Measurements from ENCODE around the gene SAMD5. TPM values are rescaled to one million over a fixed set of nuclear protein-coding genes. Genes with fewer than 3 reads are reported as not detected.

SAMD5 gene
- polyA plus RNA-seq = not detected

DNA sequence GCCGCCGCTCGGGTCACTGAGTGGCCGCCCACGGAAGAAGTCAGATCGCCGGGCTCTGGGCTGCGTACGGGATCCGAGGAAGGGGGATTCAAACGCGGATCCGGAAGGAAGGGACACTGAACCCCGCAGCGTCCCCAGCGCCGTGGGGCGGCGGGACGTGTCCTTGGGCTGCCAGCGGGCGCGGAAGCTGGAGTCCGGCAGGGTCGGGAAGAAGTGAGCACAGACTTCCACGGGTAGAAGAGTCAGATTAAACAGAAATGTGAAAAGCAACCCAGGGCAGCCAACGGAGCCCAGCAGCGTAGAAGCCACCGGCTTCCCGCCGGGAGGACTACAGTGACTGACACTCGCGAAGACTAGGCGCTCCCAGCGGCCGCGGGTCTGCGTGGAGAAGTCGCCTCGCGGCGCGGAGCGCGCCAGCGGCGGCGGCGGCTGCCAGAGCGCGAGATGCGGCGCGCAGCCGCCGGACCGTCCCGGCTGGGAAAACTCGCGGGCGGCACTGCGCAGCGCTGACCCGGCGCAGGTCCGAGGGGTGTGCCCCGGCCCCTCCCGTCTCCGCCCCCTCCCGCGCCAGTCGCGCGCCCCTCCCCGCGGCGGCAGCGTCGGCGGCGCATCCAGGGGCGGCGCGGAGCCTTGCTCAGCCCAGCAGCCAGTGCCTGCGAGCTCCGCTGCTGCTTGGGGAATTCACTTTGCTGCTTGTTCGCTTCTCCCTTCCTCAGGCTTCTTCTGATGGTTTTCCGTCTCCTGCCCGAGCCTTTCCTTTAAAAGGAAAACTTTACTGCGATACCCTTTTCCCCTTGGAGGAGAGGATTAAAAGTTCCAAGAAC, at the start of gene SAMD5:
TSS of gene SAMD5 (plus strand) at position 649 of the 824 bp plus-strand sequence. CDS start 239 bp downstream, outside the sequence.
- H3K4me1 Mint-ChIP-seq = peaks cover 9 to 15% (median 14%) of the 10 kb centered on the region in 3 donors
- H3K27ac Mint-ChIP-seq = peak within 1 kb of the TSS in 2 of 3 donors; percentile 68 to 82
- peak within 1 kb of the TSS in 3 of 4 donors; percentile 75 to 94 (median 91) for H3K4me3 Mint-ChIP-seq
- peaks cover 1% of the 10 kb centered on the region for H3K36me3 Mint-ChIP-seq
- H3K27me3 Mint-ChIP-seq = peaks cover 48% of the 10 kb centered on the region
- H3K9me3 Mint-ChIP-seq = peaks cover 0 to 3% (median 0%) of the 10 kb centered on the region in 3 donors

DNA sequence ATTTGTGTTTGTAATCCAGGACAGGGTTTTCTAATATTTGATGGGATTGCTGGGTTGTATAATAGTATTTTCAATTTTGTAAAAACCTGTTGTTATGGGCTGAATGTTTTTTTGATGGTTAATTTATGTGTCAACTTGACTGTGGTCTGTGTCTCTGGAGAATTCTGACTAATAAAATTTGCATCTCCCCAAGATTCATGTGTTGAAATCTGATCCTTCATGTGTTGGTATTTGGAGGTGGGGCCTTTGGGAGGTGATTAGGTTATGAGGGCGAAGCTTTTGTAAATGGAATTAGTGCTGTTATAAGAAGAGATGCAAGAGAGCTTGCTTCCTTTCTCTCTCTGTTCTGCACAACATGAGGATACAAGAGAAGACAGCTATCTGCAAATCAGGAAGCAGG, 48.7 kb upstream of the SAMD5 start:
- Mint-ChIP-seq H3K4me3 (no peak overlapping the region), H3K9me3 (peaks cover 0 to 2% (median 1%) of the 10 kb centered on the region in 3 donors), H3K4me1 (peaks cover 0 to 6% (median 2%) of the 10 kb centered on the region in 3 donors), H3K27me3 (peaks cover 5% of the 10 kb centered on the region), H3K27ac (no peak overlapping the region), H3K36me3 (no peaks in the 10 kb centered on the region)

DNA sequence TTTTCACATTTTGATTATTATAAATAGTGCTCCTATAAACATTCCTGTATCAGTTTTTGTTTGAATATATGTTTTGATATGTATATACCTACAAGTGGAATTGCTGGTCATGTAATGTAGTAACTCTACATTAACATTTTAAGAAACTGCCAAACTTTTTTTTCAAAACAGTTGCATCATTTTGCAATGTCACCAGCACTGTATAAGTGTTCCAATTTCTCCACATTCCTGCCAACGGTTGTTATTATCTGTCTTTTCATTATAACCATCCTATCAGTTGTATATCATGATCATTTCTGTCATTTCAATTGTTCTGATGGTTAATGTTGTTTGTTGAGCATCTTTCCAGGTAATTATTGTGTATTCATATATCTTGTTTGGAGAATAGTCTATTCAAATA, 44.8 kb upstream of the SAMD5 start:
- Mint-ChIP-seq H3K27me3 (peaks cover 2% of the 10 kb centered on the region), H3K27ac (no peak overlapping the region), H3K4me3 (no peak overlapping the region), H3K4me1 (peaks cover 0 to 6% (median 2%) of the 10 kb centered on the region in 3 donors), H3K9me3 (peaks cover 1 to 5% (median 3%) of the 10 kb centered on the region in 3 donors), H3K36me3 (no peaks in the 10 kb centered on the region)

DNA sequence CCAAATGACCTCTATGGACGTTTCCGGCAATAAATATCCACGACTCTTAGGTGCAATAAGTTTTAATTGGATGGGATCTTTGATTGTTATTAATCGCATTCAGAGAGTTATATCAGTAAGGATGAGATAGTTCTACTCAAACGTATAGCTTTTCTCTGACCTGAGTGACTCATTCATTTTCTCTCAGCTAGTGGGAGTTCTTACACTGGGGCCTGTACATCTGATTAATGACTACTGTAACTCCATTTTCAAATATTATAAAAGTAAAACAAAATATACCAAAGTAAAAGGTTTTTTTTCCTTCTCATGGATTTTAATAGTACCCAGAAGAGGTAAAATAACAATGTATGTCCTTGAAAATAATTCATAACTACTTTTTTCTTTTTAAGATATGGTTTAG, 41.1 kb upstream of the SAMD5 start:
- H3K27me3 Mint-ChIP-seq = peaks cover 8% of the 10 kb centered on the region
- H3K36me3 Mint-ChIP-seq = no peaks in the 10 kb centered on the region
- peaks cover 0 to 5% (median 3%) of the 10 kb centered on the region in 3 donors for H3K9me3 Mint-ChIP-seq
- no peak overlapping the region for H3K4me3 Mint-ChIP-seq
- H3K27ac Mint-ChIP-seq = no peak overlapping the region
- H3K4me1 Mint-ChIP-seq = peaks cover 0 to 2% (median 0%) of the 10 kb centered on the region in 3 donors

DNA sequence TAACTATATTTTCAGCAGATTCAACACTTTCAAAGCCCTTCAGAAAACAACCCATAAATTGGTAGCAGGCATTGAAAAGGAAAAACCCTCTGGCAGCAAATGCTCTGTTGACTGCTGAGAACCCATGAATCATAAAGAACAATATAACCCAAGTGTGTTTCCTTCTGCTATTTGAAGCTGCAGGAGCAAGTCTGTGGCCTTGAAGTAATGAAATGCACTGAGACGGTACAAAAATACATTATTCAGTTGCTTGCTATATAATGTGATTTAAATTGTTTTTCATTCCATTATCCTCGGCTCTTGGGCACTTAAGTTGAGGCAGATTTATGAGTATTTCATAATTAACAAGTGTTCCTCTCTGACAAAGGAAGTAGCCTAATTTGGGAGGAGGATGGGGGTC, 40.6 kb upstream of the SAMD5 start:
- H3K4me1 Mint-ChIP-seq = peaks cover 0 to under 1% (median 0%) of the 10 kb centered on the region in 3 donors
- H3K27ac Mint-ChIP-seq = no peak overlapping the region
- H3K9me3 Mint-ChIP-seq = peaks cover 0 to 5% (median 3%) of the 10 kb centered on the region in 3 donors
- no peaks in the 10 kb centered on the region for H3K36me3 Mint-ChIP-seq
- H3K4me3 Mint-ChIP-seq = no peak overlapping the region
- peaks cover 10% of the 10 kb centered on the region for H3K27me3 Mint-ChIP-seq

DNA sequence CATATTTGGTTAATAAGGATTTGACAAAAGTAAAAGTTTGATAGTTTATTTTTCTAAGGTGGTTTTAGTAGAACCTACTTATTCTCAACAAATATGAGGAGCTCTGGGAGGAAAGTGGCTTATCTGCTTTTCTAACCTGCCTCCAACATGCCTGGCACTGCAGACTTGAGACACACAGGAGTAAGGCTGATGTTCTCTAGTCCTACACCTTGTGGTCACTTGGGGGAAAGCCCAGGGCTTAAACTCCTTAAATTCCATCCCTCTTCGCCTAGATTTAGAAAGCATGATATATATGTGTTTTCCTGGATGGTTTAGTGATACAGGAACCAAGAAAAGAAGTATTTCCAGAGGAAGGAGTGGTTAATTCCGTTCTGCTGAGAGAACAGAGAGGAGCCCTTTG, 39.9 kb upstream of the SAMD5 start:
- no peak overlapping the region for H3K4me3 Mint-ChIP-seq
- H3K27me3 Mint-ChIP-seq = peaks cover 10% of the 10 kb centered on the region
- no peak overlapping the region for H3K27ac Mint-ChIP-seq
- peaks cover 3 to 5% (median 4%) of the 10 kb centered on the region in 3 donors for H3K9me3 Mint-ChIP-seq
- no peaks in the 10 kb centered on the region for H3K36me3 Mint-ChIP-seq
- H3K4me1 Mint-ChIP-seq = no peaks in the 10 kb centered on the region

DNA sequence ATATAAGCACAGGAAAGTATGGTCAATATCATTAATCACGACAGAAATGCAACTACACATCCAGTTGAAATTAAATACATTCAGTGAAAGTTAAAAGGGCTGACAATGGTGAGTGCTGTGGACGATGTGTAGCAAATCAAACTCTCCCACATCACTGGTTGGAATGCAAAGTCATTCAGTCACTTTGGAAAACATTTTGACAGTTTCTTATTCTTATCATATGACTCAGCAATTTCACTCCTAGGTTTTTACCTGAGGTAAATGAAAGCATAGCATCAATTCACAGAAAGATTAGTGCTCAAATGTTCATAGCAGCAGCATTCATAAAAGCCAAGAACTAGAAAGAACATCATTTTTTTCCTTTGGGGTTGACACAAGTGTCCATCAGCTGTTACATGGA, 28.6 kb upstream of the SAMD5 start:
- no peaks in the 10 kb centered on the region for H3K4me1 Mint-ChIP-seq
- H3K27me3 Mint-ChIP-seq = no peaks in the 10 kb centered on the region
- H3K4me3 Mint-ChIP-seq = no peak overlapping the region
- H3K9me3 Mint-ChIP-seq = peaks cover 2 to 7% (median 3%) of the 10 kb centered on the region in 3 donors
- no peak overlapping the region for H3K27ac Mint-ChIP-seq
- peaks cover 1% of the 10 kb centered on the region for H3K36me3 Mint-ChIP-seq

DNA sequence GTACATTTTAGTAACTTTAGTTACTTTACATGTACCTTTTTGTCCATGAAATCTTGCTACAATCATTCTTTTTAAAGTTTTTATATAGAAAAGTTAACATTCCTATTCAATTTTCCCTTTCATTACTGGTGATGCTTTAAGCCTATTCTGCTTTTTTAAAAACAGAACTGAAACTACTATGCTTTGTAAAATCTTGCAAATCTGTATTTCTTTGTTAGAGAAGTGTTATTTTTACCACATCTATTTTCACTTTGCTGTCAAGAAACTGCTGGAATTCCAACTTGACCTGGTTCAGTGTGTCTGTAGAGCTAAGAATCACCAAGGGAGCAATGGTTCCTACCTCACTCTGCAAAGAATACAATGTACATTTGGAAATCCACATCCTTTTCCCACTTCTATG, 21.8 kb upstream of the SAMD5 start:
- H3K4me1 Mint-ChIP-seq = peaks cover 0 to 8% (median 3%) of the 10 kb centered on the region in 3 donors
- no peak overlapping the region for H3K27ac Mint-ChIP-seq
- peaks cover 4% of the 10 kb centered on the region for H3K27me3 Mint-ChIP-seq
- peaks cover 1% of the 10 kb centered on the region for H3K36me3 Mint-ChIP-seq
- no peak overlapping the region for H3K4me3 Mint-ChIP-seq
- H3K9me3 Mint-ChIP-seq = peaks cover 2 to 4% (median 3%) of the 10 kb centered on the region in 3 donors

DNA sequence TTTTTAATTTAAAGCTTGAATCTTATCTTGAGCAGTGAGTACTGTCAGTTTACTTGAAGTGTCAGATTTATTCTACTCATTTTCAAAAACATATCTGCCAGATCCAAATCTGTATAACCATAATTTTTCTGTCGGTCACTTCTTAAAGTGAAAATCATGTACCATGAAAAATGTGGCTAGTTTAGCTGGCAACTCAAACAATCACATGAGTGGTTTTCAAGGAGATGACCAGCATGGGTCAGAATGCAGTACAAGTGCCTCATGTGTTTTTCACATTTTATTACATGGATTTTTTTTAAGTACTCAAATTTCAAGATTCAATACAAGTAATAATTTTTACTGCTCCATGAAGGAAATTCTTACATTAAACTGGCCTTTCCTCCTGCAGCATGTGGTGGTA, 11.0 kb upstream of the SAMD5 start:
- Mint-ChIP-seq H3K27me3 (peaks cover 2% of the 10 kb centered on the region), H3K27ac (no peak overlapping the region), H3K36me3 (no peaks in the 10 kb centered on the region), H3K4me1 (no peaks in the 10 kb centered on the region), H3K9me3 (no peaks in the 10 kb centered on the region), H3K4me3 (no peak overlapping the region)

DNA sequence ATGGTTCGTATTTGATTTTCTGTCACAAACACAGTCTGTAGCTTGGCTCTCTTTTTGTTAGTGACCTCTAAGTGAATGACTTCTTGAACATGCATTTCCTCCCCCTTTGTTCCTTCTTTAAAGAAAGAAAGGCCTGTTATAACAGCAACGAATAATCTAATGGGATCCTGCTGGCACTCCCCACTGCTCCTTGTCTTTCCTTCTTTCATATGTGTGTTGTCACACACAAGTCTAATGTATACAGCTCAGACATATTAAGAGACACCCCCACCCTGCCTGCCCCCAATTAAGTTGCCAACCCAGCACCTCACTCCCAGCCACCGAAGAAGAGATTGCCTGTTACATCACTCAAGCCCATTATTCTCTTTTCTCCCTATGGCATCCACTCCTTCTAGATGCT, 4.9 kb upstream of the SAMD5 start:
- no peak overlapping the region for H3K27ac Mint-ChIP-seq
- H3K4me3 Mint-ChIP-seq = no peak overlapping the region
- H3K36me3 Mint-ChIP-seq = no peaks in the 10 kb centered on the region
- peaks cover 35% of the 10 kb centered on the region for H3K27me3 Mint-ChIP-seq
- H3K9me3 Mint-ChIP-seq = peaks cover 0 to 3% (median 0%) of the 10 kb centered on the region in 3 donors
- H3K4me1 Mint-ChIP-seq = peaks cover 6 to 12% (median 10%) of the 10 kb centered on the region in 3 donors

DNA sequence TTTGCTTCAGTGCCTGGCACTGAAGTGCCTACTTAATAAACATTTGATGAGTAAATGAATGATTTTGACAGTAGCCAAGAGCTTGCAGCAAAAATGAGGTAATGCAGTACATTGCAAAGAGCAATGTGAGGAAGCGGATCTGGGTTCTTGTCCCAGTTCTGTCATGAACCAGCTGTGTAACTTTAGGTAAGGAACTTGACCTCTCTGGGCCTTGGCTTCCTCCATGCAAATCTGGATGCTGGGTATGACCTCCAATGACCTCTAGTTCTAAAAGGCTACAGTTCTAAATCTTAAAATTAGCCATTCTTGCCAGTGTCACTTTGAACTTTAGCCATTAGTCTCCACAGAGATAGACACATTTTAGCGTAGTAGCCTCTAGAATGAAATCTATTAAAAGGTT, 3.6 kb upstream of the SAMD5 start:
- Mint-ChIP-seq H3K4me1 (peaks cover 9 to 15% (median 14%) of the 10 kb centered on the region in 3 donors), H3K4me3 (no peak overlapping the region), H3K27ac (no peak overlapping the region), H3K36me3 (no peaks in the 10 kb centered on the region), H3K9me3 (peaks cover 0 to 3% (median 0%) of the 10 kb centered on the region in 3 donors), H3K27me3 (peaks cover 43% of the 10 kb centered on the region)

DNA sequence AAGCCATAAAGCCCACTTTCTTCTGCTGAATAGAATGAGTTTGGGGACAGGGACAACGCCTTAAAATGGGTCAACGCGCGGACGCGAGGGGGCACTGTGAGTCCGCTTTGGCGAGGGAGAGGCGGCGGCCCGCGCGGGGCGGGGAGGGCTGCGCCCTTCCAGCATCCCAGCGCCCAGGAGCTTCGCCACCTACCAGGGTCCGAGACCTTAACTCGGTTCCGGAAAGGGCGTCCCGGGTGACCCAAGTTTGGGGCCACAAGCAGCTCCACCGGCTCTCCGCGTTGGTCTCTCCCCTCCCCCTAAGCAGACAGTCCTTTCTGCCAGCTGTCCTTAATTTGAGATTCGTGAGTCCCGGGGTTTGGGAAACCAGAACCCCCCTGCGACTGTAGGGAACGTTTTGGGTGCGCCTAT, 1.8 kb upstream of the SAMD5 start:
- Mint-ChIP-seq H3K4me1 (peaks cover 9 to 15% (median 14%) of the 10 kb centered on the region in 3 donors), H3K27me3 (peaks cover 51% of the 10 kb centered on the region), H3K27ac (no peak overlapping the region), H3K36me3 (peaks cover 1% of the 10 kb centered on the region), H3K9me3 (peaks cover 0 to 3% (median 0%) of the 10 kb centered on the region in 3 donors), H3K4me3 (peak overlapping the region in 2 of 4 donors; percentile 24 to 84)

DNA sequence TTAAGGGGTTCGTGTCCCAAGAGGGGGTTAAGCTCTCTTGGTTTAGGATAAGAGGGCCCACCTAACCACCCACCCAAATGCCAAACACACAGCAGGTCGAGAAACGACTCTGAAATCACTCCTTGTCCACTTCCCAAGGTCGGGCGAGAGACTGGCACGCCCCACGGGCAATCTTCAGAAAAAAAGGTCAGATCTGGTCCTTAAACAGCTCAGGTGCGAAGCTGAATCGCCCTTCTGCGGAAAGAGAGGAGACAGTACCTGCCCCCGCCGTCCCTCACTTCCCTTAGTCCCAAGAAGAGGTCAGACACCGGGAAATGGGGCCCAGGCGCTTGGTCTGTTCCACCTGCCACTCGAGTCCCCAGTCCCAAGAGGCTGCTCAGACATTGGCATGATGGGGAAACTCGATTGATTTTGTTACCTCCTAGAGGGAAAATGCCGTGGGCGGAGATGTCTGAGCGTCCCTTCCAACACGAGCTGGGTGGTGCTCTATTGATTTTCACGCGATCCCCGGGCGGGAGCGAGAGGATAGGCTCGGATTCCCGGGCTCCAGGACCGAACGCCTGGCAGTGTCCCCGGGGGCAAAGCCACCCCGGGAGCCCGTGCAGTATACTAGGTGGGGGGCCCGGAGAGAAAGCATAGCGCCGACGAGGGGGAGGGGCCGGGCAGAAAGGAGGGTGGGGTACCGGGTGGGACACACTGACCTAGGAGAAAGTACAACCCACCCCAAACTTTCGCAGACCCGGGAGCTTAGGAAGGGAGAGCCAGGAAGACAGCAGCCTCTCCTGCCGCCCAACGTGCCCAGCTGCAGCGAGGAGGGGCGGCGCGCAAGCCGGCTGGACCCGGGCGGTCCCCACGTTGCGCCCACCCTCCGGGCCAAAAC, 1.1 kb upstream of the SAMD5 start:
- Mint-ChIP-seq H3K4me3 (peak overlapping the region in 3 of 4 donors; percentile 24 to 84 (median 61)), H3K27me3 (peaks cover 49% of the 10 kb centered on the region), H3K4me1 (peaks cover 9 to 15% (median 14%) of the 10 kb centered on the region in 3 donors), H3K27ac (peak overlapping the region in 1 of 3 donors; percentile 82), H3K9me3 (peaks cover 0 to 3% (median 0%) of the 10 kb centered on the region in 3 donors), H3K36me3 (peaks cover 1% of the 10 kb centered on the region)

DNA sequence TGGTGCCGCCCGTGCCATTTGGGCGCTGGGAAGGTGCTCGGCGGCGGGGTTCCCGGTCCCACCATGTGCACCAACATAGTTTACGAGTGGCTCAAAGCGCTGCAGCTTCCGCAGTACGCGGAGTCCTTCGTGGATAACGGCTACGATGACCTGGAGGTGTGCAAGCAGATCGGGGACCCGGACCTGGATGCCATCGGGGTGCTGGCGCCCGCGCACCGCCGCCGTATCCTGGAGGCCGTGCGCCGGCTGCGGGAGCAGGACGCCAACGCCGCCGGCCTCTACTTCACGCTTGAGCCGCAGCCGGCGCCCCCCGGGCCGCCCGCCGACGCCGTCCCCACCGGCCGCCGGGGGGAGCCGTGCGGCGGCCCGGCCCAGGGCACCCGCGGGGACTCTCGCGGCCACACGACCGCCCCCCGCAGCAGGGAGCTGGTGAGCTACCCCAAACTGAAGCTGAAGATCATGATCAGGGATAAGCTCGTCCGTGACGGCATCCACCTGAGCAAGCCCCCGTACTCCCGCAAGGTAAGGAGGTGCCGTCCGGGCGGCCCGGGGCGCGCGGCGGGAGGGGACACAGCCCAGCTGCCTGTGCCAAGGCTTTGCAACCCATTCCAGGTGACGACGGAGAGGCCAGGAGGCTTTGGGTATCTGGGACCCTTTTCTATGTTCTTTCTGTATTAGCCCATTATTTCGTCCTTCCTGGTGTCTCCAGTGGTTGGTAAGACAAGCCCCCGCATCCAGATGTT, 547 bp downstream of the SAMD5 start:
- Mint-ChIP-seq H3K4me1 (peaks cover 9 to 15% (median 14%) of the 10 kb centered on the region in 3 donors), H3K36me3 (peaks cover 1% of the 10 kb centered on the region), H3K4me3 (peak overlapping the region in 3 of 4 donors; percentile 69 to 94 (median 91)), H3K27ac (peak overlapping the region in 1 of 3 donors; percentile 68), H3K9me3 (peaks cover 0 to 3% (median 0%) of the 10 kb centered on the region in 3 donors), H3K27me3 (peaks cover 42% of the 10 kb centered on the region)

Measured in IgD-negative memory B cell (primary cell).